ENCODE results near the gene RPIA.

DNA sequence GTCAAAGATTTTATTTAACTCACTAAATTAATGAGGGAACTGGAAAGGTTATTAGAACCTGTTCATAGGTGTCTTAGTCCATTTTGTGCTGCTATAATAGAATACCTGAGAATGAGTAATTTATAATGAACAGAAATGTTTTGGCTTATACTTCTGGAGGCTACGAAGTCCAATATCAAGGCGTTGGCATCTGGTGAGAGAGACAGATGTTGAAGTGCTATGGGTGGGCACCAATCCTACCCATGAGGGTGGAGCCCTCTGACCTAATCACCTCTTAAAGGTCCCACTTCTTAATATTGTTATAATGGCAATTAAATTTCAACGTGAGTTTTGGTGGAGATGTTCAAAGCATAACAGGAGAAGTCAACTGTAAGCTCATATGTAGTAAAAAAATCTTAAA lies 5.1 kb downstream of the RPIA start:
- TF ChIP-seq ZNF8 (CRISPR knock-in tag; IDR thresholded peaks at IDR 0.05) (no peak), ZNF70 (CRISPR knock-in tag; IDR thresholded peaks at IDR 0.05) (no peak), RARB (CRISPR knock-in tag; IDR thresholded peaks at IDR 0.05) (no peak), PPARA (CRISPR knock-in tag; IDR thresholded peaks at IDR 0.05; ENCODE audit: borderline replicate concordance) (no peak), CSDC2 (CRISPR knock-in tag; IDR thresholded peaks at IDR 0.05) (no peak), ARNTL (CRISPR knock-in tag; IDR thresholded peaks at IDR 0.05; ENCODE audit: borderline replicate concordance, low read depth) (no peak), TCF4 (CRISPR knock-in tag; IDR thresholded peaks at IDR 0.05; ENCODE audit: borderline replicate concordance) (no peak), SNAI2 (CRISPR knock-in tag; IDR thresholded peaks at IDR 0.05) (no peak)
- TF ChIP-seq, protein P1, sequence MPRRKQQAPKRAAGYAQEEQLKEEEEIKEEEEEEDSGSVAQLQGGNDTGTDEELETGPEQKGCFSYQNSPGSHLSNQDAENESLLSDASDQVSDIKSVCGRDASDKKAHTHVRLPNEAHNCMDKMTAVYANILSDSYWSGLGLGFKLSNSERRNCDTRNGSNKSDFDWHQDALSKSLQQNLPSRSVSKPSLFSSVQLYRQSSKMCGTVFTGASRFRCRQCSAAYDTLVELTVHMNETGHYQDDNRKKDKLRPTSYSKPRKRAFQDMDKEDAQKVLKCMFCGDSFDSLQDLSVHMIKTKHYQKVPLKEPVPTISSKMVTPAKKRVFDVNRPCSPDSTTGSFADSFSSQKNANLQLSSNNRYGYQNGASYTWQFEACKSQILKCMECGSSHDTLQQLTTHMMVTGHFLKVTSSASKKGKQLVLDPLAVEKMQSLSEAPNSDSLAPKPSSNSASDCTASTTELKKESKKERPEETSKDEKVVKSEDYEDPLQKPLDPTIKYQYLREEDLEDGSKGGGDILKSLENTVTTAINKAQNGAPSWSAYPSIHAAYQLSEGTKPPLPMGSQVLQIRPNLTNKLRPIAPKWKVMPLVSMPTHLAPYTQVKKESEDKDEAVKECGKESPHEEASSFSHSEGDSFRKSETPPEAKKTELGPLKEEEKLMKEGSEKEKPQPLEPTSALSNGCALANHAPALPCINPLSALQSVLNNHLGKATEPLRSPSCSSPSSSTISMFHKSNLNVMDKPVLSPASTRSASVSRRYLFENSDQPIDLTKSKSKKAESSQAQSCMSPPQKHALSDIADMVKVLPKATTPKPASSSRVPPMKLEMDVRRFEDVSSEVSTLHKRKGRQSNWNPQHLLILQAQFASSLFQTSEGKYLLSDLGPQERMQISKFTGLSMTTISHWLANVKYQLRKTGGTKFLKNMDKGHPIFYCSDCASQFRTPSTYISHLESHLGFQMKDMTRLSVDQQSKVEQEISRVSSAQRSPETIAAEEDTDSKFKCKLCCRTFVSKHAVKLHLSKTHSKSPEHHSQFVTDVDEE (CRISPR knock-in tag; IDR thresholded peaks at IDR 0.05) = no peak
- TF ChIP-seq, protein P2, sequence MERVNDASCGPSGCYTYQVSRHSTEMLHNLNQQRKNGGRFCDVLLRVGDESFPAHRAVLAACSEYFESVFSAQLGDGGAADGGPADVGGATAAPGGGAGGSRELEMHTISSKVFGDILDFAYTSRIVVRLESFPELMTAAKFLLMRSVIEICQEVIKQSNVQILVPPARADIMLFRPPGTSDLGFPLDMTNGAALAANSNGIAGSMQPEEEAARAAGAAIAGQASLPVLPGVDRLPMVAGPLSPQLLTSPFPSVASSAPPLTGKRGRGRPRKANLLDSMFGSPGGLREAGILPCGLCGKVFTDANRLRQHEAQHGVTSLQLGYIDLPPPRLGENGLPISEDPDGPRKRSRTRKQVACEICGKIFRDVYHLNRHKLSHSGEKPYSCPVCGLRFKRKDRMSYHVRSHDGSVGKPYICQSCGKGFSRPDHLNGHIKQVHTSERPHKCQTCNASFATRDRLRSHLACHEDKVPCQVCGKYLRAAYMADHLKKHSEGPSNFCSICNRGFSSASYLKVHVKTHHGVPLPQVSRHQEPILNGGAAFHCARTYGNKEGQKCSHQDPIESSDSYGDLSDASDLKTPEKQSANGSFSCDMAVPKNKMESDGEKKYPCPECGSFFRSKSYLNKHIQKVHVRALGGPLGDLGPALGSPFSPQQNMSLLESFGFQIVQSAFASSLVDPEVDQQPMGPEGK (CRISPR knock-in tag; IDR thresholded peaks at IDR 0.05; ENCODE audit: borderline replicate concordance) = no peak

Data from SK-N-SH treated with all-trans-retinoic acid at 6 μM for 48 hours (cell line).